Fibroblast of mammary gland (primary cell): Measurements from ENCODE around the gene DIPK1A.

Source experiments
- DNase-seq: peaks from one replicate; pipeline ENCODE4 v3.0.0-alpha.2; 2010; ENCODE audit warnings: low read depth
- H3K4me3 ChIP-seq: 2 replicates; pipeline ENCODE4 v1.5.1; 2011; ENCODE audit warnings: low read depth, mild to moderate bottlenecking, low read length, moderate library complexity; ENCODE audit not compliant: control insufficient read depth
- TF ChIP-seq, protein P1 (sequence below): conservative IDR thresholded peaks from 2 replicates; pipeline ENCODE4 v1.5.1; 2011; ENCODE audit warnings: low read depth, low read length, inconsistent platforms; ENCODE audit not compliant: control insufficient read depth, insufficient read depth

DIPK1A gene

DNA sequence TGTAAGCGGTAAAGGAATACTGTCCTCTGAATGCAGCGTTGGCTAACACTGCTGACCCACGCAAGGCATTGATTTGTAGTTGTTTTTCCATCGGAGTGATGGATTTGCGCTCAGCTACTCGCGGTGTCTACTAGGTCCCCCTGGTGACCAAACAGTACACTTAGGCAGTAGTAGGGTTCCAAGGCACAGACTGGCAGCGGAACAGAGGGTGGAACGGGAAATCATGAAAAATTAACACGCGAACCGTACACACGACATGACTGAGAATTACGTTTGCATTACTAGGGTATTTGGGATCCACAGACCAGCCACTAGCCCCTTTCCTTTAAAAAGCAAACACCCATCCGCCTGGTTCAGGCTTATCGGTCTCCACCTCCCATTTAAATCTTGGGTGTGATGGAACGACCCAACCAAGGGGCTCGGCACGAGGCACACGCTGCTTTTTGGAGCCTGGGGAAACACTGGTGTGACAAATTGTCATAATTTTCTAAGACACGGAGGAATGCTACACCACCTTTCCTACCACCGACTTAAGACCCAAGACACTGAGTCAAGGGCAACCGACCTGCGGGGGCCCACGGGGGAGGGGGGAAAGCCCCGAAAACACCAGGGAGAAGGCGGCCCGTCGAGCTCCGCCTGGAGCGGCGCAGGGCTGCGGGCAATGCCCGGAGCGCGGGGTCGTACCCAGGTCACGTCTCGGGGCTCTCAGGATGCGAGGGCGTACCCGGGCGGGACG, 699 bp downstream of the DIPK1A start:
- H3K4me3 ChIP-seq = peak overlapping the region; percentile 64
- TF ChIP-seq, protein P1, sequence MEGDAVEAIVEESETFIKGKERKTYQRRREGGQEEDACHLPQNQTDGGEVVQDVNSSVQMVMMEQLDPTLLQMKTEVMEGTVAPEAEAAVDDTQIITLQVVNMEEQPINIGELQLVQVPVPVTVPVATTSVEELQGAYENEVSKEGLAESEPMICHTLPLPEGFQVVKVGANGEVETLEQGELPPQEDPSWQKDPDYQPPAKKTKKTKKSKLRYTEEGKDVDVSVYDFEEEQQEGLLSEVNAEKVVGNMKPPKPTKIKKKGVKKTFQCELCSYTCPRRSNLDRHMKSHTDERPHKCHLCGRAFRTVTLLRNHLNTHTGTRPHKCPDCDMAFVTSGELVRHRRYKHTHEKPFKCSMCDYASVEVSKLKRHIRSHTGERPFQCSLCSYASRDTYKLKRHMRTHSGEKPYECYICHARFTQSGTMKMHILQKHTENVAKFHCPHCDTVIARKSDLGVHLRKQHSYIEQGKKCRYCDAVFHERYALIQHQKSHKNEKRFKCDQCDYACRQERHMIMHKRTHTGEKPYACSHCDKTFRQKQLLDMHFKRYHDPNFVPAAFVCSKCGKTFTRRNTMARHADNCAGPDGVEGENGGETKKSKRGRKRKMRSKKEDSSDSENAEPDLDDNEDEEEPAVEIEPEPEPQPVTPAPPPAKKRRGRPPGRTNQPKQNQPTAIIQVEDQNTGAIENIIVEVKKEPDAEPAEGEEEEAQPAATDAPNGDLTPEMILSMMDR = peak; percentile 66
- DNase-seq = peak; percentile 84

DNA sequence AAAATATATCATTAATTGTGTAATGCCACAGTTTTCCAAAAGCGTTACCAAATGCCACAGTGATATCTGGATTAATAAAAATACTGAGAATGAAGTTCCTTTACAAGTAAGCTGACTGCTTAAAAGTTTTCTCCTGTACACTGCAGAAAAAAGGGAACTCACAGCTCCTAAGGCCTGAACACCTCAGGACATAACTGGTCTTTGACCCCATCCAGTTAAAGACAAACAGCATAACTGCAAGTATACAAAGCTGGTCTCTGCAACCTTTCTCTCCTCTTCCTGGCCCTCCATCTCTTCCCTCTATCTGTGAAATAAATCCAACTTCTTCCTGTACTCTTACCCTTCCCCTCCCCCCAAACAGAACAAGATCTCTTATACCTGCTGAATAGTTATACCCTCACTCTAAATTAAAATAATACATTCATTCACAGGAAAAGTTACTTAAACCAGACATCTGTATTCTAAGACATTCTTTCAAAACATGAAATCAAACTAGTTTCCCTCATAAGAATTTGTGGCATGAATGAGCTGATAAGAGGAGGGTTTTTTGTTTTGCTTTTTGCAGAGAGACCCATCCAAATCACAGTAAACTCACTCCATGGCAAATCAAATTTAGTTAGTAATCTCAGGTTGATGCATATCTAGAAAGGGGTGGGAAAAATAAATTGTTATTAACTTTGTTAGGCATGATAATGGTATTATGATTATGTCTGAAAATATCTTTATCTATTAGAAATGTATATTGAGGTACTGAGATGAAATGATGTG, 2.9 kb downstream of the DIPK1A start:
- TF ChIP-seq, protein P1 = no peak
- DNase-seq = no peak
- H3K4me3 ChIP-seq = no peak overlapping the region

DNA sequence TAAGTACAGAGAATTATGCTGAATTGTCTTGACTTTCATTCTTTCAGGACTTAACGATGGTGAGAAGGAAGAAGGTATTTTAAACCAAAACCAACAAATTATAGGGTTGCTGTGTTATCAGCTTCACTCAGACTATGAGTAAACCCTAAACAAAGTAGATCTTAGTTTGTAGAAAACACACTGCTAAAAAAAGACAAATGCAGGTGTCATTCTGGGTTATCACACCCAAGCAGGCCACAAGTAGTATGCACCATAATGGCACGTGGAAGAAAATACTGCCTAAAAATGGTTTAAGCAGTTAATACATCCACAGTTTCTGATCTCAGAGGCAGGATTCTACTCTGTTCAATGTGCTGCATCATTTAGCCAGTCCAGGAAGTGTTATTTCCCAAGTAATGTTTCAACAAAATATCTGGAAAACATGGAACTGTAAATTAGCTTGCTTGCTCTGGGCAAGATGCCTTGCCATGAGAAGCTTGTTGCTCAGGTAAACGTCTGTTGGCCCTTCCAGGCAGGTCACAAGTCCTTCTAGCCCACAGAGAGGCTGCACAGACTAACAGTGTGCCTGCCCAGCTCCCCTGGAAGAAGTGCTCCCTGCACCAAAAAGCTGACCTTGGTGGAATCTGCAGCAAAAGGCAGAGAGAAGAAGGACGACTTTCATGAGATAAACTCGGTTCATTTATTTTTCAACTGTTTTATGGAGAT, 4.1 kb downstream of the DIPK1A start:
- H3K4me3 ChIP-seq = no peak overlapping the region
- TF ChIP-seq, protein P1 = no peak
- DNase-seq = no peak

DNA sequence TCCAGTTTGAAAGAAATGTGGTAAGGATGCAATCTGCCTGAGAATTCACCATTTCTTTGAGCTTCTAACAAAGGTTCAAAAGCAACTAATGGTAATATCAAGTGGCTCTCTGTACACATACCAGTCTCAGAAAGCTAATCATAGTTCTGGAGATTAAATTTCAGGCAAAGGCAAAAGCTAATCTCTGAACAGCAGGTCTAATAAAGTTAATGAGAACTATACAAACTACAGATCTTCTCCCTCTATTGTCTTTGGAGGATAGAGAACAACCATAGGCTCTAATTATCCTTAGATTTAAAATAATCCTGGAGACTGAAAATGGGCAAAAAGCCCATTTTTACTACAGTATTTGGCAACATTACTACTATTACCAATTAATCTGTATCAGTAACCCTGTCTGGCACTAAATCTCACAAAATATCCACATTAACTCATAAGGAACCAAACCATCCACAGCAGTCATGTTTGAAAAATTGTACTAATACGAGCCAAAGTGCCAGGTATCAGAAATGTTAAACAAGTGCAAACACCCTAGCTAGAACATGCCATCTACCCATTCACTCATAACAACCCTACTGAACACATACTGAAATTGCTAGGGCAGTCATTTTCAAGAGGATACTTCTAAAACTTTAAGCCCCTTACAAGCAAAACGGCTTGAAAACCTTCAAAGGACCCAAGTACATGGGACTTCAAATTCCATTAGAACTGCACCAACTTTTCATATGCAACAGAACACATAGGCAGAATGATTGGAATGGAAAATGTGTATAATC, 4.8 kb downstream of the DIPK1A start:
- no peak overlapping the region for H3K4me3 ChIP-seq
- TF ChIP-seq, protein P1 = no peak
- DNase-seq = no peak

DNA sequence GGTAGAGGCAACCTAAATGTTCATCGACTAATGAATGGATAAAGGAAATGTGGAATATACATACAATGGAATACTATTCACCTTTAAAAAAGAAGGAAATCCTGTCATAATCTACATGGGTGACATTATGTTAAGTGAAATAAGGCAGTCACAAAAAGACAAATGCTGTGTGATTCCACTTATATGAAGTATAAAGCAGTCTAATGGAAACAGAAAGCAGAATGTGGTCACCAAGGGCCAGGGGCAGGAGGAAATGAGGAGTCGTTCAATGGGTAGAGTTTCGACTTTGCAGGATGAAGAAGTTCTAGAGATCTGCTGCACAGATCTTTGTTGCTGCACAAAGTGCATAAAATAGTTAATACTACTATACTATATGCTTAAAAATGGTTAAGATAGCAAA, 7.8 kb downstream of the DIPK1A start:
- no peak for DNase-seq
- TF ChIP-seq, protein P1 = no peak
- no peak overlapping the region for H3K4me3 ChIP-seq

DNA sequence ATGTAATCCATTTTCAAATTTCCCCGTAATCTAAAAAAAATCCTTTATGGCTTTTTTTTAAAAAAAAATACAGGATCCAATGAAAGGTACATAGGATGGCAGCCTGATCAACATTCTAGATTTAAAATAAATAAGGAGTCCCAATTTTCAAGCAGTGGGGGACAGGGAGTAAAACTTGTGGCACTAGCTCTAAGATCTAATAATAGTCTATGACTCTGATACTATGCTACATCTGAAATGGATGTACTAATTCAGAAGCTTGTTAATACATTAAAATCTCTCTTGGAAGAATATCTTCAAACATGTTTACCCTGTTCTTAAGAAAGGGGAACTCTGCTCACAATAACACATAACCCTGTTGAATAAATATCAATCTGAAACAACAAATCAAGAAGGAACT, 8.5 kb downstream of the DIPK1A start:
- DNase-seq = no peak
- TF ChIP-seq, protein P1 = no peak
- H3K4me3 ChIP-seq = no peak overlapping the region
